CD4-positive, CD25-positive, alpha-beta regulatory T cell (primary cell): Measurements from ENCODE around the gene VTA1. TPM values are rescaled to one million over a fixed set of nuclear protein-coding genes. Genes with fewer than 3 reads are reported as not detected.

Experiments
- ATAC-seq, 2 donors: fragments of 150-1000 bp; cut with Tn5 transposase; one replicate each; pipeline ENCODE4 v1.10.0; 2021; ENCODE audit warnings: low read depth in 2 of 2, moderate number of reproducible peaks in 2 of 2, moderate library complexity in 1 of 2
- DNase-seq, 3 donors: peaks; one replicate each; pipeline versions ENCODE4 v3.0.0 to v3.0.0-alpha.2; 2012 to 2022; ENCODE audit warnings: mixed read lengths in 1 of 3
- H3K27ac ChIP-seq: one replicate; pipeline ENCODE4 v1.7.0; 2013; ENCODE audit warnings: mild to moderate bottlenecking, low read length; ENCODE audit not compliant: insufficient read depth, poor library complexity, severe bottlenecking
- H3K27me3 ChIP-seq: one replicate; pipeline ENCODE4 v1.7.0; 2013; ENCODE audit warnings: low read length; ENCODE audit not compliant: control insufficient read depth, insufficient read depth
- H3K36me3 ChIP-seq: one replicate; pipeline ENCODE4 v1.7.0; 2013; ENCODE audit warnings: mild to moderate bottlenecking, low read length, moderate library complexity; ENCODE audit not compliant: control insufficient read depth, insufficient read depth
- H3K4me1 ChIP-seq: 2 replicates; pipeline ENCODE4 v1.7.0; 2013; ENCODE audit warnings: mild to moderate bottlenecking, low read length; ENCODE audit not compliant: insufficient read depth, control insufficient read depth, poor library complexity, severe bottlenecking
- H3K4me3 ChIP-seq: one replicate; pipeline ENCODE4 v1.7.0; 2013; ENCODE audit warnings: low read depth, mild to moderate bottlenecking, low read length, moderate library complexity
- H3K9me3 ChIP-seq, 2 experiments: 1 replicate in 1 of 2; 2 replicates in 1 of 2; pipeline ENCODE4 v1.7.0; 2013; ENCODE audit warnings: low read length in 2 of 2, mild to moderate bottlenecking in 1 of 2, moderate library complexity in 1 of 2; ENCODE audit not compliant: control insufficient read depth in 2 of 2
- H3K27ac Mint-ChIP-seq, 3 donors: one replicate each; pipeline ENCODE4 v1.8.0; 2020 to 2022; ENCODE audit warnings: mild to moderate bottlenecking in 3 of 3, mixed read lengths in 3 of 3, moderate library complexity in 2 of 3
- H3K27me3 Mint-ChIP-seq: one replicate; pipeline ENCODE4 v1.8.0; 2022; ENCODE audit warnings: mild to moderate bottlenecking, mixed read lengths
- H3K36me3 Mint-ChIP-seq: one replicate; pipeline ENCODE4 v1.8.0; 2020; ENCODE audit warnings: mixed read lengths
- H3K4me1 Mint-ChIP-seq, 4 donors: one replicate each; pipeline ENCODE4 v1.8.0; 2020 to 2022; ENCODE audit warnings: mixed read lengths in 4 of 4, mild to moderate bottlenecking in 1 of 4
- H3K4me3 Mint-ChIP-seq, 4 donors: one replicate each; pipeline ENCODE4 v1.8.0; 2020 to 2022; ENCODE audit warnings: mild to moderate bottlenecking in 4 of 4, mixed read lengths in 4 of 4, moderate library complexity in 3 of 4
- H3K9me3 Mint-ChIP-seq, 7 donors: one replicate each; pipeline ENCODE4 v1.8.0; 2020 to 2022; ENCODE audit warnings: mixed read lengths in 7 of 7, mild to moderate bottlenecking in 3 of 7, moderate library complexity in 2 of 7
- polyA plus RNA-seq, 4 donors: library from polyadenylated mRNA; unstranded; fragments of 300-500 nt; fragmentation: Illumina TruSeq; gene quantifications; one replicate each; pipeline ENCODE4 v1.2.3, GENCODE V29; 2021
- total RNA-seq: library from RNA; stranded (reverse); gene quantifications from one replicate; pipeline ENCODE4 v1.2.3, GENCODE V29; 2022

Gene VTA1
- total and polyA plus RNA-seq, 5 donors from 2014 or later: 20.1 to 90.0 (median 77.5) TPM

DNA sequence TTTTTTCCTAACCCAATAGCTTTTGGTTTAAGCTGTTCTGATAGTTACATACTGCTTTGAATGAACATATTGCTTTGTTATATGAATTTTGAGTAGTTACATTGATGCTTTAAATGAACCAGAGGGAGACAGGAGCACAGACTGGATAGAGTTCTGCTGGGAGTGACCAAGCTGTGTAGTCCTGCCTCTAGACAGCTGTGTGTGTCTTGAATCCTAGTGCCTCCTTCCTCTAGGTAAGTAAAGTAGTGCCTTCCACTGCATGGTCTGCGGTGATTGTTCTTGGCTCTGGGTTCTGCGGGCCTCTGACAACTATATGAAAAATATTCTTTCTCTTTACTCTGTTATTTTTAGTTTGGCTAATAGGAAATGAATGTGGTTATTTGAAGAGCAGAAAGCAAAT, 108.7 kb downstream of the VTA1 start:
- Mint-ChIP-seq H3K4me1 (peaks cover 0 to 12% (median 3%) of the 10 kb centered on the region in 4 donors), H3K27ac (no peak overlapping the region), H3K4me3 (no peak overlapping the region), H3K9me3 (peaks cover 0 to 4% (median 0%) of the 10 kb centered on the region in 7 donors), H3K36me3 (no peaks in the 10 kb centered on the region), H3K27me3 (no peaks in the 10 kb centered on the region)
- H3K36me3 ChIP-seq: no peaks in the 10 kb centered on the region
- ATAC-seq (no peak), DNase-seq (no peak)
- no peak overlapping the region for H3K27ac ChIP-seq
- no peaks in the 10 kb centered on the region for H3K9me3 ChIP-seq
- H3K27me3 ChIP-seq: no peaks in the 10 kb centered on the region
- no peaks in the 10 kb centered on the region for H3K4me1 ChIP-seq
- no peak overlapping the region for H3K4me3 ChIP-seq

DNA sequence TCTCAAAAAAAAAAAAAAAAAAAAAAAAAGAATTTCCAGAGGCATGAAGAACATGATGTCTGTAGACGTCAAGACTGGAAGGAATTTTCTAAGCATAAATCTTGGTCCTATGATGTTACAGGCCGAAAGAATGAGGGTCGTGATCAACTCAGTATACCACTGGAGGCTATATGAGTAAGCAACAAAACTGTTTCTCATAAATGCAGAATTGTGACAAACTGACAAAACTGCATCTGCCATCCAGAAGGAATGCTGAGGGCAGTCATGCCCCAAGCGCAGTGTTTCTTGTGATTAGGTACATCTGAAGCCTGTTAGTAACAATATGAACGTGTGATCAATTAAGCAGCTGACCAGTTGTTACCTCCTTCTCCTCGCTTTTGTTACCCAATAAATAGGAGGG, 111.2 kb downstream of the VTA1 start:
- Mint-ChIP-seq H3K36me3 (no peaks in the 10 kb centered on the region), H3K27me3 (peaks cover 5% of the 10 kb centered on the region), H3K27ac (no peak overlapping the region), H3K4me1 (peaks cover 0 to 12% (median 3%) of the 10 kb centered on the region in 4 donors), H3K9me3 (peaks cover 0 to 6% (median 1%) of the 10 kb centered on the region in 7 donors), H3K4me3 (no peak overlapping the region)
- Histone ChIP-seq H3K4me3 (no peak overlapping the region), H3K27me3 (no peaks in the 10 kb centered on the region), H3K36me3 (no peaks in the 10 kb centered on the region), H3K9me3 (no peaks in the 10 kb centered on the region), H3K4me1 (no peaks in the 10 kb centered on the region), H3K27ac (no peak overlapping the region)
- no peak for DNase-seq
- no peak for ATAC-seq

GRCh38 chr6:142258757-142259156, 111.7 kb downstream of the VTA1 start:
- Mint-ChIP-seq H3K4me1 (peaks cover 0 to 12% (median 3%) of the 10 kb centered on the region in 4 donors), H3K9me3 (peaks cover 0 to 6% (median 1%) of the 10 kb centered on the region in 7 donors), H3K36me3 (no peaks in the 10 kb centered on the region), H3K27me3 (peaks cover 5% of the 10 kb centered on the region), H3K4me3 (no peak overlapping the region), H3K27ac (no peak overlapping the region)
- Histone ChIP-seq H3K9me3 (no peaks in the 10 kb centered on the region), H3K4me3 (no peak overlapping the region), H3K27ac (no peak overlapping the region), H3K27me3 (no peaks in the 10 kb centered on the region), H3K36me3 (no peaks in the 10 kb centered on the region), H3K4me1 (no peaks in the 10 kb centered on the region)
- no peak for DNase-seq
- ATAC-seq: no peak

DNA sequence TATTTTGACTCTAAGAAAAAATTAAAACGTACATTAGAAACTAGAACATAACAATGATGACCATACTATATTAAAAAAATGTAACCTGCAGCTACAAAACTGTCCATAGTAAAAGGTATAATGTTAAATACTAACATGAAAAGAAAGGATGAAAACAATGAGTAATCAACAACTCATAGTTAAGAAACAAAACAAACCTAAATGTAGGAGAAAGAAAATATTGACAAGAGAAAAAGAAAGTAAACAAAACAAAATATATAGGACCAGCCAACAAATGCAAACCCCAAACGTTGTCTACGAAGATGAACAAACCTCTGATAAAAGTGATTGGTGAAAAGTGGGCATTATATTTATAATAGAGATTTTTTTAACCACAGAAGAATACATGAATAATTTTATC, 113.7 kb downstream of the VTA1 start:
- H3K9me3 ChIP-seq: no peaks in the 10 kb centered on the region
- Mint-ChIP-seq H3K27ac (no peak overlapping the region), H3K4me3 (no peak overlapping the region), H3K9me3 (peaks cover 0 to 6% (median 1%) of the 10 kb centered on the region in 7 donors), H3K4me1 (peaks cover 0 to 12% (median 2%) of the 10 kb centered on the region in 4 donors), H3K36me3 (no peaks in the 10 kb centered on the region), H3K27me3 (peaks cover 5% of the 10 kb centered on the region)
- no peak for DNase-seq
- ATAC-seq: no peak
- no peaks in the 10 kb centered on the region for H3K4me1 ChIP-seq
- no peak overlapping the region for H3K27ac ChIP-seq
- H3K27me3 ChIP-seq: no peaks in the 10 kb centered on the region
- no peaks in the 10 kb centered on the region for H3K36me3 ChIP-seq
- H3K4me3 ChIP-seq: no peak overlapping the region

DNA sequence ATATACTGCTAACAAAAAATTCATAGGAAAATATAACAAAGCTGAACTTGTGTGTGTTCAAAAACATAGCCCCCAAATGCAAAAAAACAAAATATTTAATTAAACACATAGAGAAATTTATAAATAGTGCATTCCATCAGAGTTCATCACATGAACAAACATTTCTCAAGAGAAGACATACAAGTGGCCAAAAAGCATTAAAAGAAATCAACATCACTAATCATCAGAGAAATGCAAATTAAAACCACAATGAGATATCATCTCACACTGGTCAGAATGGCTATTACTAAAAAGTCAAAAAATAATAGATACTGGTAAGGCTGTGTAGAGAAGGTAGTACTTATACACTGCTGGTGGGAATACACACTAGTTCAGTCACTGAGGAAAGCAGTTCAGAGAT, 115.2 kb downstream of the VTA1 start:
- Mint-ChIP-seq H3K27me3 (peaks cover 5% of the 10 kb centered on the region), H3K4me1 (no peaks in the 10 kb centered on the region), H3K36me3 (no peaks in the 10 kb centered on the region), H3K27ac (no peak overlapping the region), H3K9me3 (peaks cover 0 to 6% (median 1%) of the 10 kb centered on the region in 7 donors), H3K4me3 (no peak overlapping the region)
- H3K36me3 ChIP-seq: no peaks in the 10 kb centered on the region
- no peak overlapping the region for H3K4me3 ChIP-seq
- no peaks in the 10 kb centered on the region for H3K9me3 ChIP-seq
- H3K27me3 ChIP-seq: no peaks in the 10 kb centered on the region
- H3K27ac ChIP-seq: no peak overlapping the region
- no peaks in the 10 kb centered on the region for H3K4me1 ChIP-seq
- ATAC-seq: no peak
- DNase-seq: no peak

DNA sequence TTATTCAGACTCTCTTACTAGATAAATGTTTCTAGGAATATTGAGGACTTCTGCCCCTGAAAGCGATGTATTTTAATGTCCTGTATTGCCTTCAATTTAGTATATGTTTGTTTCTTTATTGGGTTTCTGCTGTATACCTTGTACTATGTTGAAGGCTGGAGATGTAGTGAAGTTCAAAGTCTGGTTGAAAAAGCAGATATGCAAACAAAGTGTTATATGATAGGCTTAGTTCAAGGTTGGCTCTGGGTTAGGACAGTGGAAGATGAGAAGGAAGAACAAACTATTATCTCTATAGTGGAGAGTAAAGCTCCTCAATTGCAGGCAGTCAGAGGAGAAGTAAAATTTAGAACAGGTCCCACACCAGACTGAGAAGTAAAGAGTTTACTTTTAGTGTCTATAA, 118.4 kb downstream of the VTA1 start:
- no peak overlapping the region for H3K27ac Mint-ChIP-seq
- ATAC-seq: no peak

GRCh38 chr6:142266060-142266459, 119.0 kb downstream of the VTA1 start:
- Mint-ChIP-seq H3K27me3 (peaks cover 5% of the 10 kb centered on the region), H3K4me3 (no peak overlapping the region), H3K27ac (no peak overlapping the region), H3K36me3 (no peaks in the 10 kb centered on the region), H3K9me3 (peaks cover 0 to 6% (median 1%) of the 10 kb centered on the region in 7 donors), H3K4me1 (no peaks in the 10 kb centered on the region)
- no peaks in the 10 kb centered on the region for H3K27me3 ChIP-seq
- H3K27ac ChIP-seq: no peak overlapping the region
- no peaks in the 10 kb centered on the region for H3K4me1 ChIP-seq
- no peak overlapping the region for H3K4me3 ChIP-seq
- DNase-seq (no peak), ATAC-seq (no peak)
- H3K9me3 ChIP-seq: no peaks in the 10 kb centered on the region
- H3K36me3 ChIP-seq: no peaks in the 10 kb centered on the region

More for the DNA sequence above, 118.4 kb downstream of the VTA1 start:
- H3K27ac ChIP-seq: no peak overlapping the region
- H3K27me3 ChIP-seq: no peaks in the 10 kb centered on the region
- Mint-ChIP-seq H3K4me3 (no peak overlapping the region), H3K36me3 (no peaks in the 10 kb centered on the region), H3K4me1 (no peaks in the 10 kb centered on the region), H3K9me3 (peaks cover 0 to 6% (median 1%) of the 10 kb centered on the region in 7 donors), H3K27me3 (peaks cover 5% of the 10 kb centered on the region)
- DNase-seq: no peak
- H3K4me1 ChIP-seq: no peaks in the 10 kb centered on the region
- H3K36me3 ChIP-seq: no peaks in the 10 kb centered on the region
- H3K9me3 ChIP-seq: no peaks in the 10 kb centered on the region
- H3K4me3 ChIP-seq: no peak overlapping the region

GRCh38 chr6:142271476-142271875, 124.4 kb downstream of the VTA1 start:
- no peak for ATAC-seq
- H3K36me3 Mint-ChIP-seq: no peaks in the 10 kb centered on the region

More at GRCh38 chr6:142271476-142271875, 124.4 kb downstream of the VTA1 start:
- H3K9me3 Mint-ChIP-seq: peaks cover 0 to 5% (median 0%) of the 10 kb centered on the region in 7 donors
- no peaks in the 10 kb centered on the region for H3K4me1 Mint-ChIP-seq
- no peak overlapping the region for H3K4me3 Mint-ChIP-seq
- peaks cover 7% of the 10 kb centered on the region for H3K27me3 Mint-ChIP-seq
- no peaks in the 10 kb centered on the region for H3K4me1 ChIP-seq
- peaks cover 7% of the 10 kb centered on the region for H3K27me3 ChIP-seq
- H3K4me3 ChIP-seq: no peak overlapping the region
- no peaks in the 10 kb centered on the region for H3K36me3 ChIP-seq
- no peak overlapping the region for H3K27ac ChIP-seq
- no peaks in the 10 kb centered on the region for H3K9me3 ChIP-seq
- DNase-seq: no peak
- H3K27ac Mint-ChIP-seq: no peak overlapping the region
